H9 (cell line): Measurements from ENCODE around the gene MAJIN. TPM values are rescaled to one million over a fixed set of nuclear protein-coding genes. Genes with fewer than 3 reads are reported as not detected.
A peak's percentile ranks its signal among the peaks of the same experiment; 100 is the strongest.

Source experiments
- DNase-seq: peaks from one replicate; pipeline ENCODE4 v3.0.0-alpha.2; 2017
- H2AFZ ChIP-seq: one replicate; pipeline ENCODE4 v1.6.1; 2013; ENCODE audit warnings: mild to moderate bottlenecking, low read length, control low read depth, moderate library complexity
- H2AK5ac ChIP-seq: 2 replicates; pipeline ENCODE4 v1.6.1; 2013; ENCODE audit warnings: low read length, control low read depth, mixed read lengths; ENCODE audit not compliant: insufficient read length
- H2BK120ac ChIP-seq: one replicate; pipeline ENCODE4 v1.6.1; 2013; ENCODE audit warnings: low read depth, mild to moderate bottlenecking, low read length, control low read depth, inconsistent platforms; ENCODE audit not compliant: poor library complexity, severe bottlenecking
- H2BK12ac ChIP-seq: 2 replicates; pipeline ENCODE4 v1.6.1; 2013; ENCODE audit warnings: low read length, control low read depth, mixed read lengths, low read depth; ENCODE audit not compliant: insufficient read length
- H2BK15ac ChIP-seq: 2 replicates; pipeline ENCODE4 v1.6.1; 2013; ENCODE audit warnings: low read depth, low read length, control low read depth
- H2BK20ac ChIP-seq: one replicate; pipeline ENCODE4 v1.6.1; 2013; ENCODE audit warnings: low read depth, mild to moderate bottlenecking, low read length, control low read depth, inconsistent platforms; ENCODE audit not compliant: poor library complexity, severe bottlenecking
- H2BK5ac ChIP-seq: 2 replicates; pipeline ENCODE4 v1.6.1; 2013; ENCODE audit warnings: low read length, control low read depth, mixed read lengths; ENCODE audit not compliant: insufficient read length
- H3K14ac ChIP-seq: 2 replicates; pipeline ENCODE4 v1.6.1; 2013; ENCODE audit warnings: low read length, control low read depth; ENCODE audit not compliant: insufficient read depth
- H3K18ac ChIP-seq: 2 replicates; pipeline ENCODE4 v1.6.1; 2013; ENCODE audit warnings: low read depth, mild to moderate bottlenecking, mixed read lengths, low read length, control low read depth; ENCODE audit not compliant: insufficient read length
- H3K23ac ChIP-seq: 2 replicates; pipeline ENCODE4 v1.6.1; 2013; ENCODE audit warnings: low read length, control low read depth, mixed read lengths, low read depth; ENCODE audit not compliant: insufficient read length
- H3K23me2 ChIP-seq: 2 replicates; pipeline ENCODE4 v1.6.1; 2013; ENCODE audit warnings: low read depth, mild to moderate bottlenecking, mixed read lengths, low read length, control low read depth; ENCODE audit not compliant: insufficient read length, poor library complexity, severe bottlenecking
- H3K27ac ChIP-seq: 2 replicates; pipeline ENCODE4 v1.5.1; 2013; ENCODE audit warnings: low read length, control low read depth, mixed read lengths, low read depth; ENCODE audit not compliant: insufficient read length
- H3K27me3 ChIP-seq: 2 replicates; pipeline ENCODE4 v1.6.1; 2013; ENCODE audit warnings: low read length, control low read depth, inconsistent platforms; ENCODE audit not compliant: insufficient read depth
- H3K4ac ChIP-seq: 2 replicates; pipeline ENCODE4 v1.6.1; 2013; ENCODE audit warnings: low read depth, mild to moderate bottlenecking, control low read depth, inconsistent platforms, low read length, moderate library complexity
- H3K4me1 ChIP-seq: 2 replicates; pipeline ENCODE4 v1.6.1; 2013; ENCODE audit warnings: low read length, control low read depth, inconsistent platforms; ENCODE audit not compliant: insufficient read depth
- H3K4me2 ChIP-seq: 2 replicates; pipeline ENCODE4 v1.6.1; 2013; ENCODE audit warnings: low read length, control low read depth, mixed read lengths; ENCODE audit not compliant: insufficient read length, insufficient read depth
- H3K56ac ChIP-seq: 2 replicates; pipeline ENCODE4 v1.6.1; 2013; ENCODE audit warnings: low read depth, mild to moderate bottlenecking, mixed read lengths, low read length, control low read depth; ENCODE audit not compliant: insufficient read length
- H3K79me1 ChIP-seq: 2 replicates; pipeline ENCODE4 v1.6.1; 2013; ENCODE audit warnings: low read depth, mild to moderate bottlenecking, moderate library complexity, low read length, control low read depth, inconsistent platforms; ENCODE audit not compliant: insufficient read depth, poor library complexity, severe bottlenecking
- H3K79me2 ChIP-seq: 2 replicates; pipeline ENCODE4 v1.6.1; 2013; ENCODE audit warnings: low read length, control low read depth, inconsistent platforms; ENCODE audit not compliant: insufficient read depth
- H3K9ac ChIP-seq: 2 replicates; pipeline ENCODE4 v1.6.1; 2013; ENCODE audit warnings: low read length, control low read depth, mixed read lengths; ENCODE audit not compliant: insufficient read length; ENCODE audit errors: extremely low read depth
- H3K9me3 ChIP-seq: one replicate; pipeline ENCODE4 v1.6.1; 2013; ENCODE audit warnings: low read depth, low read length, inconsistent platforms; ENCODE audit not compliant: control insufficient read depth
- H3T11ph ChIP-seq: one replicate; pipeline ENCODE4 v1.6.1; 2013; ENCODE audit warnings: mild to moderate bottlenecking, low read length, control low read depth, inconsistent platforms
- H4K20me1 ChIP-seq: one replicate; pipeline ENCODE4 v1.6.1; 2013; ENCODE audit not compliant: control insufficient read depth, insufficient read length, insufficient read depth
- H4K5ac ChIP-seq: 2 replicates; pipeline ENCODE4 v1.6.1; 2013; ENCODE audit warnings: low read depth, mild to moderate bottlenecking, mixed read lengths, low read length, control low read depth; ENCODE audit not compliant: insufficient read length
- H4K8ac ChIP-seq: replicated peaks from 2 replicates; pipeline ENCODE4 v1.6.1; 2013; ENCODE audit warnings: low read length, control low read depth, mixed read lengths, low read depth; ENCODE audit not compliant: insufficient read length
- H4K91ac ChIP-seq: 2 replicates; pipeline ENCODE4 v1.6.1; 2013; ENCODE audit warnings: low read depth, mild to moderate bottlenecking, moderate library complexity, mixed read lengths, low read length, control low read depth; ENCODE audit not compliant: insufficient read length
- H3K27ac Mint-ChIP-seq, 3 experiments: 2 replicates in 2 of 3; 3 replicates in 1 of 3; pipeline ENCODE4 v1.8.0; 2020 to 2021; ENCODE audit warnings: mixed read lengths in 3 of 3, mild to moderate bottlenecking in 1 of 3, moderate library complexity in 1 of 3
- H3K27me3 Mint-ChIP-seq: 2 replicates; pipeline ENCODE4 v1.8.0; 2021; ENCODE audit warnings: low read depth, mild to moderate bottlenecking, moderate library complexity, mixed read lengths
- H3K36me3 Mint-ChIP-seq, 3 experiments: 2 replicates in 2 of 3; 3 replicates in 1 of 3; pipeline ENCODE4 v1.8.0; 2020 to 2021; ENCODE audit warnings: low read depth in 3 of 3, mixed read lengths in 3 of 3; ENCODE audit not compliant: insufficient read depth in 1 of 3
- H3K4me1 Mint-ChIP-seq, 2 experiments: 2 replicates each; pipeline ENCODE4 v1.8.0; 2020; ENCODE audit warnings: mixed read lengths in 2 of 2
- H3K4me3 Mint-ChIP-seq, 2 experiments: 2 replicates in 1 of 2; 3 replicates in 1 of 2; pipeline ENCODE4 v1.8.0; 2020 to 2021; ENCODE audit warnings: mild to moderate bottlenecking in 2 of 2, mixed read lengths in 2 of 2, moderate library complexity in 1 of 2
- H3K9me3 Mint-ChIP-seq, 2 experiments: 2 replicates in 1 of 2; 3 replicates in 1 of 2; pipeline ENCODE4 v1.8.0; 2020; ENCODE audit warnings: mild to moderate bottlenecking in 2 of 2, mixed read lengths in 2 of 2, moderate library complexity in 1 of 2
- WGBS: extraction: QIAGEN DNeasy Blood & Tissue Kit; methylation state at CpG from one replicate; pipeline ENCODE4 v1.1.7; 2013; ENCODE audit warnings: missing lambda C conversion rate, low lambda C conversion rate, mixed read lengths; ENCODE audit not compliant: insufficient read length; ENCODE audit errors: extremely low coverage; 5-methylcytosine and 5-hydroxymethylcytosine counted together
- total RNA-seq: library from RNA; stranded (reverse); gene quantifications from 2 replicates; pipeline ENCODE4 v1.2.1, GENCODE V29; 2021
- TF ChIP-seq, protein P1 (sequence below): fragments of 200-600 bp; sonication (generic); conservative IDR thresholded peaks from 3 replicates; pipeline ENCODE4 v1.8.0; 2021; ENCODE audit warnings: antibody characterized with exemption, mild to moderate bottlenecking

Gene MAJIN
- total RNA-seq, 1 experiment from 2014 or later, result not detected

DNA sequence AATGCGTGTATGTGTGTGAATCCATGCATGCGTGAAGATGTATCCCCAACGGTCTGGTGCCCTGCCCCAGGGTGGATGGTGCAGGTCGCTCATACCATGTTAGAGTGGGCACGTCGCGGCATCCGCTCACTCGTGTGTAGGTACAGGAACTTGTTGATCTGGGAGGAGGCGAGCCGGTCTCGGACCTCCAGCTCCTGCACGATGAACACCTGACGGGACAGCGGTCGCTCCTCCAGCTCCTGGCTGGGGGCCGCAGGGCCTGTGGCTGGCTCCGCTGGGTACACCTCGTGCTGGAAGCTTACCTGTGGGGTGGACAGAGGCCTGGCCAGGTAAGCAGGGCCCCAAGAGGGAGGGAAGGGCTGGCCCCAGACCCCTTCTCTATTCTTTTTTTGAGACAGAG lies 73.4 kb downstream of the MAJIN start:
- Histone ChIP-seq H3K79me2 (no peaks in the 10 kb centered on the region), H3K18ac (no peak overlapping the region), H2BK120ac (no peak overlapping the region), H4K8ac (no peak overlapping the region), H3K23me2 (no peaks in the 10 kb centered on the region), H2AFZ (no peak overlapping the region), H2BK20ac (no peak overlapping the region), H4K20me1 (peaks cover 4% of the 10 kb centered on the region), H2AK5ac (no peak overlapping the region), H4K91ac (no peak overlapping the region), H2BK15ac (no peak overlapping the region), H3K56ac (no peak overlapping the region), H3K79me1 (no peaks in the 10 kb centered on the region), H3K23ac (no peak overlapping the region), H3K4me2 (no peak overlapping the region), H3K4ac (no peak overlapping the region), H3K27ac (no peak overlapping the region), H3K27me3 (no peaks in the 10 kb centered on the region), H3K9ac (no peak overlapping the region), H2BK5ac (no peak overlapping the region), H3K9me3 (no peaks in the 10 kb centered on the region), H4K5ac (no peak overlapping the region), H3T11ph (no peak overlapping the region), H3K4me1 (no peaks in the 10 kb centered on the region), H2BK12ac (no peak overlapping the region), H3K14ac (no peak overlapping the region)
- WGBS, result no CpG with 5 or more reads among the region's 19 CpGs
- Mint-ChIP-seq H3K4me3 (no peak overlapping the region), H3K4me1 (peaks cover 0 to 3% of the 10 kb centered on the region in 2 experiments; a peak in 1 of 4 replicates), H3K27ac (peak overlapping the region in 1 of 3 experiments; percentile 35; a peak in 2 of 7 replicates), H3K27me3 (no peaks in the 10 kb centered on the region), H3K36me3 (peaks cover 0 to 32% (median 27%) of the 10 kb centered on the region in 3 experiments; a peak in 6 of 7 replicates), H3K9me3 (no peaks in the 10 kb centered on the region)
- TF ChIP-seq, protein P1, sequence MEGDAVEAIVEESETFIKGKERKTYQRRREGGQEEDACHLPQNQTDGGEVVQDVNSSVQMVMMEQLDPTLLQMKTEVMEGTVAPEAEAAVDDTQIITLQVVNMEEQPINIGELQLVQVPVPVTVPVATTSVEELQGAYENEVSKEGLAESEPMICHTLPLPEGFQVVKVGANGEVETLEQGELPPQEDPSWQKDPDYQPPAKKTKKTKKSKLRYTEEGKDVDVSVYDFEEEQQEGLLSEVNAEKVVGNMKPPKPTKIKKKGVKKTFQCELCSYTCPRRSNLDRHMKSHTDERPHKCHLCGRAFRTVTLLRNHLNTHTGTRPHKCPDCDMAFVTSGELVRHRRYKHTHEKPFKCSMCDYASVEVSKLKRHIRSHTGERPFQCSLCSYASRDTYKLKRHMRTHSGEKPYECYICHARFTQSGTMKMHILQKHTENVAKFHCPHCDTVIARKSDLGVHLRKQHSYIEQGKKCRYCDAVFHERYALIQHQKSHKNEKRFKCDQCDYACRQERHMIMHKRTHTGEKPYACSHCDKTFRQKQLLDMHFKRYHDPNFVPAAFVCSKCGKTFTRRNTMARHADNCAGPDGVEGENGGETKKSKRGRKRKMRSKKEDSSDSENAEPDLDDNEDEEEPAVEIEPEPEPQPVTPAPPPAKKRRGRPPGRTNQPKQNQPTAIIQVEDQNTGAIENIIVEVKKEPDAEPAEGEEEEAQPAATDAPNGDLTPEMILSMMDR, result no peak
- DNase-seq, result no peak
